ENCODE measurements around the gene CACFD1.

GRCh38 chr9:133491656-133491925, 31.8 kb downstream of the CACFD1 start:
- no peak for TF ChIP-seq CTCF (IDR thresholded peaks at IDR 0.05; ENCODE audit: insufficient read depth, low read depth, low read length)
- no peak for TF ChIP-seq EZH2 (IDR thresholded peaks at IDR 0.05; ENCODE audit: insufficient read depth, low read length)
